ENCODE data around the gene GPR132.

Gene GPR132

GRCh38 chr14:105053996-105054395 is 11.2 kb downstream of the GPR132 start:
- TF ChIP-seq CTCF (IDR thresholded peaks at IDR 0.05) = no peak

GRCh38 chr14:105053421-105053820 is 11.8 kb downstream of the GPR132 start:
- no peak for TF ChIP-seq CTCF (IDR thresholded peaks at IDR 0.05)

GRCh38 chr14:105052110-105052458 is 13.1 kb downstream of the GPR132 start:
- no peak for TF ChIP-seq CTCF (IDR thresholded peaks at IDR 0.05)

GRCh38 chr14:105051182-105052109 is 13.8 kb downstream of the GPR132 start:
- TF ChIP-seq CTCF (IDR thresholded peaks at IDR 0.05) = no peak

GRCh38 chr14:105050551-105050897 is 14.7 kb downstream of the GPR132 start:
- TF ChIP-seq CTCF (IDR thresholded peaks at IDR 0.05) = no peak

GRCh38 chr14:105049753-105050550 is 15.3 kb downstream of the GPR132 start:
- no peak for TF ChIP-seq CTCF (IDR thresholded peaks at IDR 0.05)

GRCh38 chr14:105047283-105048016 is 17.8 kb downstream of the GPR132 start:
- TF ChIP-seq CTCF (IDR thresholded peaks at IDR 0.05) = no peak
